Retina (tissue), 1 donor: ENCODE results near the gene INCENP.
"Not testable (repeated sequence)": the region's sequence is repeated elsewhere in the genome, so short reads cannot be mapped to it uniquely, and the experiment has no call there.

Experiments
- DNase-seq: peaks from one replicate; pipeline ENCODE4 v3.0.0-alpha.2; 2016

INCENP gene

DNA sequence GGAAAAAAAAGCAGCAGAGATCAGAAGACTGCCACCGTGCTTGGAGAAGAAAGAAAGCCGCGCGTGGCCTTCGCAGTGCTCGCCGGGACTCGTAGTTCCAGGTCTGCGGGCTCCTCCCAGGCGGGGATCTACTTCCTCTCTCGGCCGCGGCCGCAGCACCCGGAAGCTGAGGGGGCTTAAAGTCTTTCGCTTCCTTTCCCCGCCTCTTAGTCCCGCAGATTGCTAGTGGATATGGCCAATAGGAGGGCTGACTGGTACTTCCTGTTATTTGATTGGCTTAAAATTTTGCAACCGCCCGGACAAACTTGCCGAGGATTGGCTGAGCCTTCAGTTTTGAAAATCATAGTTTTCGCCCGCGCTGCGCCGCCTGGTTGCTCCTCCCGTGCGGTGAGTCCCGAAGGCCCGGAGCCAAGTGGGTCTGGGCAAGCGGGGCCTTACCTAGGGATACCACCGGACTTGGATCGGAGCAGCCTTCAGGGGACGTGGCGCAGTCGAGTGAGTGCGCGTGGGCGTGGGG lies at the start of gene INCENP:
INCENP (plus strand) TSS at position 343 of the 517 bp plus-strand sequence. CDS start 4,151 bp downstream, outside the sequence.
- DNase-seq: peak; percentile 96

- DNase-seq: no peak
These were observed 48.4 kb upstream of the INCENP start for GRCh38 chr11:62075438-62075837.

- DNase-seq: no peak
These were observed 46.7 kb upstream of the INCENP start for GRCh38 chr11:62077132-62077531.

- DNase-seq: peak; percentile 79
These were observed 42.2 kb upstream of the INCENP start for GRCh38 chr11:62081378-62082291.

- DNase-seq: no peak
These were observed 41.5 kb upstream of the INCENP start for GRCh38 chr11:62082292-62082657.

GRCh38 chr11:62084801-62085200 lies 39.0 kb upstream of the INCENP start:
- not testable (repeated sequence) for DNase-seq

GRCh38 chr11:62087694-62088093 lies 36.1 kb upstream of the INCENP start:
- DNase-seq: no peak

GRCh38 chr11:62088331-62088933 lies 35.4 kb upstream of the INCENP start:
- DNase-seq: no peak

- no peak for DNase-seq
These were observed 20.7 kb upstream of the INCENP start for GRCh38 chr11:62103141-62103540.

DNA sequence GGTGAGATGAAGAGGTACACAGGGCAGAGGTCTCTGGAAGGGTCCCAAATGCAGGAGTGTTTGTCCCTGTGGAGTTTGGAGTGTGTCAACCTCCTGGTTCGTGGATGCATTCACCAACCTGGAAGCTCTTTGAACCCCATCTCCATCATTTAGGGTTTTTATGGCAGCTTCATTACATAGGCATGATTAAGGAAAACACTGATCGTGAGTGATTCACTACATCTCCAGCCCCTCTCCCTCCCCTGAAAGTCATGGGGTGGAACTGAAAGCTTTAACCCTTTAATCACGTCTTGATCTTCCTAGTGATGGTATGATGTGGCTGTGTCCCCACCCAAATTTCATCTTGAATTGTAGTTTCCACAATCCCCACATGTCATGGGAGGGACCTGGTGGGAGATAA lies 19.8 kb upstream of the INCENP start:
- no peak for DNase-seq

DNA sequence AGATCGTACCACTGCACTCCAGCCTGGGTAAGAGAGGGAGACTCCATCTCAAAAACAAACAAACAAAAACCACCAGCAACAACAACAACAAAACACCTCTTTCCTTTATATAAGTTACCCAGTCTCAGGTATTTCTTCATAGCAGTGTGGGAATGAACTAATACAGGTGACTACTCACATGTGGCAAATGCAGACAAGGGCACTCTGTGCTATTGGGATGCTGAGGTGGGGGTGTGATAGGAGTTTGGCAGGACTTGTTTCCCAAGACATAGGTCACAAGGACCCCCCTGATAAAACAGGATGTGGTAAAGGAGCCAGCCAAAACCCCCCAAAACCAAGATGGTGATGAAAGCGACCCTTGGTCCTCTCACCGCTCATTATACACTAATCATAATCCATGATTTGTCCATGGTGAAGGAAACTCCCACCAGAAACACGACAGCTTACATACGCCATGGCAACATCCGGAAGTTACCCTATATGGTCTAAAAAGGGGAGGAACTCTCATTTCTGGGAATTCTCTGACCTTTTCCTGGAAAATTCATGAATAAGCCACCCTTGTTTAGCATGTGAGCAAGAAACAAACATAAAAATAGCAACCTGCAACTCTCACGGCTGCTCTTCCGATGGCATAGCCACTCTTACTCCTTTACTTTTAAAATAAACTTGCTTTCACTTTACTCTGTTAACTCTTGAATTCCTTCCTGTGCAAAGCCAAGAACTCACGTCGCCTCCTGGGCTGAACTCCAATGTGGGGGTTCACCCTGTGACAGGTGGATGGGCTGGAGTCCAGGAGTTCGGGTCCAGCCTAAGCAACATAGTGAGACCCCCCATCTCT lies 18.8 kb upstream of the INCENP start:
- DNase-seq: no peak

- no peak for DNase-seq
These were observed 18.1 kb upstream of the INCENP start for GRCh38 chr11:62105667-62106191.

- peak; percentile 68 for DNase-seq
These were observed 15.6 kb upstream of the INCENP start for GRCh38 chr11:62108017-62108750.

DNA sequence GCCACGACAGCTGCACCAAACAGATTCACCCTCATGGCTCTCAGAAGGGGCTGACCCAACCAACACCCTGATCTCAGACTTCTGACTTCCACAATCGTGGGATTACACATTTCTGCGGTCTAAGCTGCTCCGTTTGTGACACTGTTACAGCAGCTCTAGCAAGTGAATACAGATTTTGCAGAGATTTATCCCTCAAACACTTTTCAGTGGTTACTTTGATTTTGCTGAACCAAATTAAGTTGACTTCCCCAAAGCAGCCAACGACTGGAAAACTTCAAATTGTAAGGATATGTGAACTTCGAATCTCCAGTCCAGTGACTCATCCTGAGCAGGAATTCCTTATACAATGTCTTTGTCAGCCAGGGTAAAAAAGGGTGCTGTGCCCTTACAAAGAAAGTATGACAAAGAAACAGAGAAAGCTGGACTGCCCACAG lies 14.8 kb upstream of the INCENP start:
- no peak for DNase-seq

DNA sequence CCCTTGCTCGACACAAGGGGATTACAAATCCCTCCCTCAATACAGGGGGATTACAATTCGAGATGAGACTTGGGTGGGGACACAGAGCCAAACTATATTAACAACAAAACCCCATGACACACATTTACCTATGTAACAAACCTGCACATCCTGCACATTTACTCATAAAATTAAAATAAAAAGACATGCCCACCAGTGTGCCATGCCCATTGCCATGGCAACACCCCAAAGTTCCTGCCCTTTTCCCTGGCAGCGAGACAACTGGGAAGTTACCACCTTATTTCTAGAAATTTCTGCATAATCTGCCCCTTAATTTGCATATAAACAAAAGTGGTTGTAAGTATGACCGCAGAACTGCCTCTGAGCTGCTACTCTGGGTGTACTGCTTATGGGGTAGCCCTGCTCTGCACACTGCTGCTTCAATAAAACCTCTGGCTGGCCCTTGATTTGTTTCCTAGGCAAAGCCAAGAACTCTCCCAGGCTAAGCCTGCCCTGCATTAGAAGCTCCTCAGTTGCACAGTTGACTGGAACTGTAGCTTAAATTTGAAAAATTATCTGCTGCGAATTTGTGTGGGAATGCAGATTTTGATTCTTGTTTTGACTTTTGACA lies 8.6 kb upstream of the INCENP start:
- no peak for DNase-seq

DNA sequence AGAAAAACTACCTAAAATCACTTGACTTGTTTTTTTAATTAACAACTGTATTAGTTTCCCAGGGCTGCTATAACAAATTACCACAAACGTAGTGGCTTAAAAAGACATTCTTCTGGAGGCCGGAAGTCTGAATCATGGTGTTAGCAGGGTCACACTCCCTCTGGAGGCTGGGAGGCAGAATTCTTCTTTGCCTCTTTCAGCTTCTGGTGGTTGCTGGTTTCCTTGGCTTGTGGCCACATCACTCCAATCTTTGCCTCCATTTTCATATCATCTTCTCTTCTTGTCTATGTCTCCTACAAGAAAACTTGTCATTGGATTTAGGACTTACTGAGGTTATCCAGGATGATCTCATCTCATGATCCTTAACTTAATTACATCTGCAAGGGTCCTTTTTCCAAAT lies 7.4 kb upstream of the INCENP start:
- DNase-seq: no peak

GRCh38 chr11:62119569-62119968 lies 4.2 kb upstream of the INCENP start:
- no peak for DNase-seq

- DNase-seq: no peak
These were observed 3.8 kb upstream of the INCENP start for GRCh38 chr11:62120001-62120400.

GRCh38 chr11:62120431-62120830 lies 3.4 kb upstream of the INCENP start:
- no peak for DNase-seq

DNA sequence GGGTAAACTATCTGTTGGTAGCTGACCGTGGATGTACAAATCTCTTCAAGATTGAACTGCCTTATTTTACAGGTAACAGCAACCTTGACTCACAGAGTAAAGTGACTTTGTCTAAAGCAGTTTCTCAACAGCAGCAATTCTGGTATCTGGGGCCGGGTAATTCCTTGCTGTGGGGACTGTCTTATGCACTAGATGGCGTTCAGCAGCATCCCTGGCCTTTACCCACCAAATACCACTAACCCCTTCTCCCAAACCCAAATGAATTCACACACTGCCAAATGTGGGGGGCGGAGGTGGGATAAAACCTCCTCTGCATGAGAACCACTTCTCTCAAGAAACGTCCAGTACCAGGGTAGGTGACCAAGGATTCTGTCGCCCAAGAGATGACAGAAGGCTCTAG lies 1.7 kb upstream of the INCENP start:
- DNase-seq: no peak
